Esophagus muscularis mucosa (tissue), 4 donors: ENCODE measurements around the gene CDC14B. TPM values are rescaled to one million over a fixed set of nuclear protein-coding genes. Genes with fewer than 3 reads are reported as not detected.

Experiments used
- DNase-seq: peaks from one replicate; pipeline ENCODE4 v3.0.0-alpha.2; 2017; ENCODE audit errors: extremely low spot score
- H3K27ac ChIP-seq, 4 donors: fragments of 200-600 bp; sonication (generic); replicated peaks in 1 of 4; 1 replicate in 3 of 4; 2 replicates in 1 of 4; pipeline ENCODE4 v1.5.1; 2016 to 2019; ENCODE audit warnings: mild to moderate bottlenecking in 1 of 4
- H3K27me3 ChIP-seq, 4 donors: fragments of 200-600 bp; sonication (generic); one replicate each; pipeline versions ENCODE4 v1.5.1 to v1.6.0; 2016 to 2019
- H3K36me3 ChIP-seq, 4 donors: fragments of 200-600 bp; sonication (generic); one replicate each; pipeline ENCODE4 v1.5.1; 2016 to 2019
- H3K4me1 ChIP-seq, 4 donors: fragments of 200-600 bp; sonication (generic); one replicate each; pipeline ENCODE4 v1.5.1; 2016 to 2019
- H3K4me3 ChIP-seq, 4 donors: fragments of 200-600 bp; sonication (generic); 1 replicate in 2 of 4; 2 replicates in 2 of 4; pipeline ENCODE4 v1.5.1; 2016 to 2019; ENCODE audit warnings: mild to moderate bottlenecking in 4 of 4, moderate library complexity in 1 of 4
- H3K9me3 ChIP-seq, 4 donors: fragments of 200-600 bp; sonication (generic); 1 replicate in 3 of 4; 2 replicates in 1 of 4; pipeline ENCODE4 v1.5.1; 2016 to 2019
- CTCF ChIP-seq, 3 experiments: fragments of 200-600 bp in 2 of 3; fragments of 450-650 bp in 1 of 3; sonication (generic) in 2 of 3; IDR thresholded peaks; one replicate each; pipeline ENCODE4 v1.5.1; 2017 to 2019; ENCODE audit warnings: antibody characterized with exemption in 3 of 3, mild to moderate bottlenecking in 2 of 3, moderate library complexity in 1 of 3
- EP300 ChIP-seq: sonication (generic); formaldehyde crosslinking; IDR thresholded peaks from one replicate; pipeline ENCODE4 v1.6.1; 2017; ENCODE audit warnings: antibody characterized with exemption
- POLR2A ChIP-seq: fragments of 450-650 bp; IDR thresholded peaks from one replicate; pipeline ENCODE4 v1.6.1; 2017; ENCODE audit warnings: antibody characterized with exemption, moderate library complexity, mild to moderate bottlenecking, low read depth
- POLR2AphosphoS5 ChIP-seq, 2 donors: sonication (generic); formaldehyde crosslinking; IDR thresholded peaks; one replicate each; pipeline ENCODE4 v1.6.1; 2017; ENCODE audit warnings: antibody characterized with exemption in 2 of 2
- WGBS: methylation state at CpG from one replicate; pipeline ENCODE4 v1.1.5; 2018; 5-methylcytosine and 5-hydroxymethylcytosine counted together
- intact Hi-C: fragments of 100-400 bp; cut with DNase I; formaldehyde crosslinking; loops from one replicate; pipeline ENCODE4 v1.15.1; 2023
- total RNA-seq, 4 donors: library from RNA; depleted of rRNA; stranded (reverse); fragments of >200 nt; gene quantifications; one replicate each; pipeline versions ENCODE4 v1.1.0 to v1.2.1, GENCODE V29; 2016

Gene CDC14B
- total RNA-seq, 4 donors from 2014 or later: 22.0 to 39.7 (median 27.0) TPM

- Histone ChIP-seq H3K27me3 (no peaks in the 10 kb centered on the region), H3K9me3 (no peaks in the 10 kb centered on the region), H3K4me1 (peaks cover 0 to 9% (median 4%) of the 10 kb centered on the region in 4 donors), H3K27ac (no peak overlapping the region), H3K4me3 (no peak overlapping the region), H3K36me3 (peaks cover 0 to 38% (median 23%) of the 10 kb centered on the region in 4 donors)
- WGBS: 75% methylated on average over 5 of the region's 5 CpGs
- intact Hi-C loops: loop anchor here (5.0 kb wide), 1 partner anchor 92 kb away; no protein-coding TSS in a partner anchor
- TF ChIP-seq CTCF (IDR thresholded peaks at IDR 0.05): no peak
- TF ChIP-seq POLR2A: no peak
- TF ChIP-seq EP300: no peak
- no peak for TF ChIP-seq POLR2AphosphoS5 (IDR thresholded peaks at IDR 0.05)
- DNase-seq: no peak
Observed at GRCh38 chr9:96460470-96460869, 159.2 kb downstream of the CDC14B start.

- H3K4me3 ChIP-seq: no peak overlapping the region
- peaks cover 0 to 36% (median 18%) of the 10 kb centered on the region in 4 donors for H3K36me3 ChIP-seq
- WGBS: 95% methylated on average over 7 of the region's 7 CpGs
- no peaks in the 10 kb centered on the region for H3K27me3 ChIP-seq
- no peaks in the 10 kb centered on the region for H3K9me3 ChIP-seq
- DNase-seq: no peak
- H3K4me1 ChIP-seq: peaks cover 0 to 9% (median 4%) of the 10 kb centered on the region in 4 donors
- H3K27ac ChIP-seq: no peak overlapping the region
- TF ChIP-seq EP300 (no peak), POLR2A (no peak), POLR2AphosphoS5 (IDR thresholded peaks at IDR 0.05) (no peak), CTCF (IDR thresholded peaks at IDR 0.05) (no peak)
- intact Hi-C loops: loop anchor here (5.0 to 10.0 kb wide), 2 partner anchors 93 to 195 kb away; partner anchors contain the start of gene PRXL2C
Observed at GRCh38 chr9:96459268-96460007, 160.2 kb downstream of the CDC14B start.

- no peaks in the 10 kb centered on the region for H3K9me3 ChIP-seq
- intact Hi-C loops: loop anchor here (10.0 kb wide), 1 partner anchor 197 kb away; the partner anchor contains the start of gene PRXL2C
- DNase-seq: no peak
- no peak for TF ChIP-seq POLR2AphosphoS5 (IDR thresholded peaks at IDR 0.05)
- no peak for TF ChIP-seq POLR2A
- TF ChIP-seq CTCF (IDR thresholded peaks at IDR 0.05): no peak
- TF ChIP-seq EP300: no peak
- H3K36me3 ChIP-seq: peaks cover 0 to 36% (median 17%) of the 10 kb centered on the region in 4 donors
- 93% methylated on average over 8 of the region's 8 CpGs for WGBS
- H3K27ac ChIP-seq: no peak overlapping the region
- H3K4me1 ChIP-seq: peaks cover 5 to 19% (median 13%) of the 10 kb centered on the region in 4 donors
- no peaks in the 10 kb centered on the region for H3K27me3 ChIP-seq
- no peak overlapping the region for H3K4me3 ChIP-seq
Observed at GRCh38 chr9:96458226-96458625, 161.4 kb downstream of the CDC14B start.

GRCh38 chr9:96457266-96457665 is 162.4 kb downstream of the CDC14B start:
- intact Hi-C loops: loop anchor here (10.0 kb wide), 1 partner anchor 198 kb away; the partner anchor contains the start of gene PRXL2C
- H3K9me3 ChIP-seq: no peaks in the 10 kb centered on the region
- no peak overlapping the region for H3K4me3 ChIP-seq
- WGBS: 95% methylated on average over 4 of the region's 4 CpGs
- no peaks in the 10 kb centered on the region for H3K27me3 ChIP-seq
- TF ChIP-seq POLR2A (no peak), EP300 (no peak), CTCF (IDR thresholded peaks at IDR 0.05) (no peak), POLR2AphosphoS5 (IDR thresholded peaks at IDR 0.05) (no peak)
- peaks cover 0 to 29% (median 14%) of the 10 kb centered on the region in 4 donors for H3K36me3 ChIP-seq
- no peak for DNase-seq
- H3K4me1 ChIP-seq: peaks cover 7 to 29% (median 22%) of the 10 kb centered on the region in 4 donors
- no peak overlapping the region for H3K27ac ChIP-seq
